HepG2 (cell line): ENCODE results near the gene HMCN1. TPM values are rescaled to one million over a fixed set of nuclear protein-coding genes. Genes with fewer than 3 reads are reported as not detected.

Source experiments
- ATAC-seq: fragments of 200-7000 bp; cut with Tn5 transposase; 3 replicates; pipeline ENCODE4 v1.9.1; 2020; ENCODE audit warnings: mild to moderate bottlenecking, moderate library complexity
- BruUV-seq: library from RNA; stranded (reverse); fragments of 400-500 nt; replicated peaks from 2 replicates; lab custom pipeline; 2021; lab: Mats Ljungman, UMichigan
- CTCF ChIA-PET: fragments of 300-600 bp; formaldehyde crosslinking; extraction: SDS; loops from one replicate; lab custom pipeline; 2021; ENCODE audit warnings: low total read pairs, inconsistent platforms, low intra/inter-chr PET ratio; lab: Yijun Ruan, JAX
- POLR2A ChIA-PET: fragments of 350-600 bp; sonication (Branson Sonifier 250); formaldehyde crosslinking; loops from one replicate; lab custom pipeline; 2020; ENCODE audit warnings: antibody characterized with exemption, inconsistent platforms; lab: Yijun Ruan, JAX
- DNase-seq: peaks from one replicate; pipeline ENCODE4 v3.0.0-alpha.2; 2015; ENCODE audit warnings: low spot score
- FAIRE-seq: peaks from 3 replicates; lab custom pipeline; 2011; peaks lifted over from hg19 to GRCh38; lab: Jason Lieb, UNC
- H2AFZ ChIP-seq: one replicate; pipeline ENCODE4 v1.6.1; 2011; ENCODE audit warnings: low read length, inconsistent platforms
- H3K27ac ChIP-seq: fragments of 300-600 bp; 3 replicates; pipeline ENCODE4 v1.8.0; 2011; ENCODE audit warnings: mixed run types, mild to moderate bottlenecking, mixed read lengths, low read length, inconsistent platforms; ENCODE audit not compliant: insufficient read depth; ENCODE audit errors: extremely low read length
- H3K27me3 ChIP-seq, 2 experiments: fragments of 200-600 bp in 1 of 2; 2 replicates in 1 of 2; 3 replicates in 1 of 2; pipeline versions ENCODE4 v1.6.0 to v1.8.0; 2011; ENCODE audit warnings: low read length in 2 of 2, mild to moderate bottlenecking in 2 of 2, moderate library complexity in 2 of 2, inconsistent platforms in 1 of 2; ENCODE audit not compliant: insufficient read depth in 2 of 2, control insufficient read depth in 1 of 2
- H3K36me3 ChIP-seq, 2 experiments: fragments of 200-600 bp in 1 of 2; replicated peaks in 1 of 2; 2 replicates in 1 of 2; 3 replicates in 1 of 2; pipeline versions ENCODE4 v1.5.1 to v1.8.0; 2011; ENCODE audit warnings: low read length in 2 of 2, inconsistent platforms in 1 of 2; ENCODE audit not compliant: insufficient read depth in 2 of 2, control insufficient read depth in 1 of 2
- H3K4me1 ChIP-seq: 2 replicates; pipeline ENCODE4 v1.5.1; 2012; ENCODE audit warnings: low read length, inconsistent platforms; ENCODE audit not compliant: insufficient read depth
- H3K4me2 ChIP-seq: 2 replicates; pipeline ENCODE4 v1.6.0; 2011; ENCODE audit warnings: low read depth, low read length, inconsistent platforms
- H3K4me3 ChIP-seq, 3 experiments: fragments of 200-600 bp in 1 of 3; sonication (generic), shearing (Covaris generic) in 1 of 3; replicated peaks in 1 of 3; 2 replicates each; pipeline ENCODE4 v1.5.1; 2011 to 2016; ENCODE audit warnings: low read length in 3 of 3, inconsistent platforms in 2 of 3, low read depth in 2 of 3, mild to moderate bottlenecking in 2 of 3, control low read depth in 1 of 3, mixed read lengths in 1 of 3; ENCODE audit not compliant: insufficient read depth in 1 of 3
- H3K79me2 ChIP-seq: one replicate; pipeline ENCODE4 v1.6.1; 2011; ENCODE audit warnings: low read length, inconsistent platforms; ENCODE audit not compliant: insufficient read depth
- H3K9ac ChIP-seq: 2 replicates; pipeline ENCODE4 v1.6.0; 2011; ENCODE audit warnings: mild to moderate bottlenecking, low read depth, low read length, inconsistent platforms; ENCODE audit not compliant: insufficient read depth
- H3K9me3 ChIP-seq: 2 replicates; pipeline ENCODE4 v1.5.1; 2012; ENCODE audit warnings: mild to moderate bottlenecking, low read length
- H4K20me1 ChIP-seq: 2 replicates; pipeline ENCODE4 v1.6.0; 2011; ENCODE audit warnings: inconsistent platforms, mild to moderate bottlenecking, low read length, moderate library complexity; ENCODE audit not compliant: insufficient read depth
- AHDC1 ChIP-seq: sonication (generic); formaldehyde crosslinking; IDR thresholded peaks from 2 replicates; pipeline ENCODE4 v1.5.1; 2020; ENCODE audit warnings: mild to moderate bottlenecking, missing genetic modification reagents, borderline replicate concordance
- ARID5B ChIP-seq: IDR thresholded peaks from 2 replicates; pipeline ENCODE4 v1.4.0; 2020; ENCODE audit warnings: mild to moderate bottlenecking, missing genetic modification reagents
- FOXM1 ChIP-seq: sonication (generic); formaldehyde crosslinking; IDR thresholded peaks from 2 replicates; pipeline ENCODE4 v1.5.0; 2020; ENCODE audit warnings: missing genetic modification reagents
- FOXP4 ChIP-seq: sonication (generic); formaldehyde crosslinking; IDR thresholded peaks from 2 replicates; pipeline ENCODE4 v1.4.0; 2020; ENCODE audit warnings: missing genetic modification reagents
- GLI4 ChIP-seq: sonication (generic); formaldehyde crosslinking; IDR thresholded peaks from 2 replicates; pipeline ENCODE4 v1.5.1; 2020; ENCODE audit warnings: missing genetic modification reagents, mild to moderate bottlenecking, moderate library complexity, borderline replicate concordance
- HHEX ChIP-seq: IDR thresholded peaks from 2 replicates; pipeline ENCODE4 v1.6.1; 2016; ENCODE audit warnings: control low read depth
- MYPOP ChIP-seq: sonication (generic); formaldehyde crosslinking; IDR thresholded peaks from 2 replicates; pipeline ENCODE4 v1.8.1; 2023; ENCODE audit warnings: mild to moderate bottlenecking, moderate library complexity, missing genetic modification reagents
- PBX2 ChIP-seq: IDR thresholded peaks from 2 replicates; pipeline ENCODE4 v1.6.1; 2016; ENCODE audit warnings: control low read depth
- TBX2 ChIP-seq: sonication (generic); formaldehyde crosslinking; IDR thresholded peaks from 2 replicates; pipeline ENCODE4 v1.5.0; 2020; ENCODE audit warnings: missing genetic modification reagents, mild to moderate bottlenecking, borderline replicate concordance
- ZNF101 ChIP-seq: sonication (generic); formaldehyde crosslinking; IDR thresholded peaks from 2 replicates; pipeline ENCODE4 v1.4.0; 2020; ENCODE audit warnings: mild to moderate bottlenecking, low read depth, missing genetic modification reagents, borderline replicate concordance
- ZNF205 ChIP-seq: IDR thresholded peaks from 2 replicates; pipeline ENCODE4 v1.6.1; 2018; ENCODE audit warnings: missing biosample characterization, missing genetic modification reagents
- WGBS: methylation state at CpG from one replicate; pipeline ENCODE4 v1.1.6; 2017; ENCODE audit warnings: low lambda C conversion rate; 5-methylcytosine and 5-hydroxymethylcytosine counted together
- in situ Hi-C: cut with HindIII; loops from 2 replicates; pipeline ENCODE4 v1.10.0; 2017; ENCODE audit warnings: low pct_unique_long_range_greater_than_20kb; ENCODE audit not compliant: extremely low pct_ligation_motif_present
- intact Hi-C: fragments of 100-400 bp; cut with micrococcal nuclease; formaldehyde crosslinking; loops from one replicate; pipeline ENCODE4 v1.10.0; 2022; ENCODE audit not compliant: unreplicated experiment
- polyA plus RNA-seq, 8 experiments: library from polyadenylated mRNA; depleted of rRNA in 3 of 8; stranded (reverse) in 7 of 8; unstranded in 1 of 8; fragments of >200 nt; fragmentation: Illumina TruSeq in 4 of 8; extraction: Trizol in 4 of 8; gene quantifications; 2 replicates each; pipeline versions ENCODE4 v1.2.1 to v1.2.3, GENCODE V29; 2011 to 2016; ENCODE audit warnings: low read depth in 4 of 8, missing spikeins in 1 of 8, mixed read lengths in 1 of 8; ENCODE audit not compliant: insufficient read depth in 1 of 8
- total RNA-seq, 5 experiments: library from RNA; depleted of rRNA; stranded (reverse); fragments of >200 nt; fragmentation: Illumina TruSeq; extraction: Trizol; gene quantifications; 2 replicates each; pipeline ENCODE4 v1.2.3, GENCODE V29; 2016; ENCODE audit warnings: low read depth in 1 of 5

Gene HMCN1
- total and polyA plus RNA-seq, 2 of the 13 experiments (the other 11 are each of a cell fraction or from before 2014, with no cell fraction given), result 0.03 TPM; not detected in 1

- Histone ChIP-seq H3K27ac (no peak overlapping the region), H3K9me3 (no peaks in the 10 kb centered on the region), H3K79me2 (no peaks in the 10 kb centered on the region), H3K36me3 (no peaks in the 10 kb centered on the region), H4K20me1 (no peaks in the 10 kb centered on the region), H3K4me2 (no peak overlapping the region), H3K27me3 (no peaks in the 10 kb centered on the region), H3K9ac (no peak overlapping the region), H2AFZ (no peak overlapping the region), H3K4me1 (no peaks in the 10 kb centered on the region), H3K4me3 (no peak overlapping the region)
- in situ Hi-C loops, result no loop called here
- intact Hi-C loops, result no loop called here
- ATAC-seq (no peak), FAIRE-seq (no peak), DNase-seq (no peak)
- BruUV-seq, result no TSS peak
- WGBS, result 5% methylated on average over 2 of the region's 2 CpGs
- CTCF ChIA-PET, result no interaction called here
- POLR2A ChIA-PET, result no interaction called here
- no peak for TF ChIP-seq GLI4 (CRISPR knock-in tag)
- TF ChIP-seq ARID5B (CRISPR knock-in tag), result no peak
- no peak for TF ChIP-seq TBX2 (CRISPR knock-in tag)
- TF ChIP-seq MYPOP, result no peak
- no peak for TF ChIP-seq PBX2 (CRISPR knock-in tag)
- no peak for TF ChIP-seq HHEX (CRISPR knock-in tag)
- no peak for TF ChIP-seq ZNF101 (CRISPR knock-in tag)
- no peak for TF ChIP-seq FOXP4 (CRISPR knock-in tag)
- TF ChIP-seq AHDC1 (CRISPR knock-in tag), result no peak
- no peak for TF ChIP-seq ZNF205 (CRISPR knock-in tag)
- no peak for TF ChIP-seq FOXM1
Observed at GRCh38 chr1:185931438-185931837, 197.2 kb downstream of the HMCN1 start.
